ENCODE results near the gene LGI4. TPM values are rescaled to one million over a fixed set of nuclear protein-coding genes. Genes with fewer than 3 reads are reported as not detected.

LGI4 gene
- polyA plus RNA-seq, 2 of the 4 experiments (the other 2 are of a cell fraction), result 0.06 to 0.09 TPM

DNA sequence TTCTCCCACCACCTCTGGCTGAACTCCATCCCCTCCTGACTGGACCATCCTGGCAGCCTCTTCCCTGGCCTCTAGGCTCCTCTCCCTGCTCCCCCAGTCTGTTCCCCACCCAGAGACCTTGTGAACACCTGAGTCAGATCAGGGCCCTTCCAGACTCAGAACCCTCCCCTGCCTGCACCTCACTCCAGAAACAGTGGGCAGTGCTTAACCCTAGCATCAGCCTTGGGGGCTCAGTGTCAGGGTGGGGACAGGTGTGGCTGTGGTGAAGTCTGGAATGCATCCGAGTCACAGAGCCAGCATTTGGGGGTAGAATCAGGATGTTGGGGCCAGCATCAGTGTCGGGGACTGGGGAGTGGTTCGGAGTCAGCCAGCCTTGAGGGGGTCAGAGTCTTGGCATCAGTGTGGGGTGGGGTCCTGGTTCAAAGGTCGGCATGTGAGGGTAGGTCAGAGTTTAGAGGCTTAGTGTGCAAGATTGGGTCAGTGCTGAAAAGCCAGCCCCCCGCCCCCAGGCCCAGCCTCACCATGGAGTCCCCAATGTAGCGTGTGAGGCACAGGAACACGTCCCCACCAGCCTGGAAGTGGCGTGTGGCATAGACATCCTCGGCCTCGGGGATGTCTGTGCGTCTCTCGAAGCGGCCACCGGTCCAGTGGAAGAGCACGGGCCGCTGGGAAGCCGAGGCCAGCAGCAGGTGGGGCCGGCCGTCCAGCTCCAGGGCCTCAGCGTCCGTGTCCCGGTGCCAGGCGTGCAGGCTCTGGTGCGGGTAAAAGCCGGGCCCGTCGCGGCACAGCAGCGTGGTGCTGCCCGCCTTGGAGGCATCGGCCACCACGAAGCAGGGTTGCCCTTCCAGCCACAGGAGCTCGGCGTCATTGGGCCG is 8.9 kb downstream of the LGI4 start:
- peaks cover 17% of the 10 kb centered on the region for H3K4me1 ChIP-seq
- CTCF ChIA-PET, result interaction anchor here (0.6 to 7.6 kb wide), 12 partner anchors 10 to 369 kb away, joined by 3 to 145 read pairs (median 8); partner anchors contain the start of genes FXYD1, FXYD3 and LGI4

DNA sequence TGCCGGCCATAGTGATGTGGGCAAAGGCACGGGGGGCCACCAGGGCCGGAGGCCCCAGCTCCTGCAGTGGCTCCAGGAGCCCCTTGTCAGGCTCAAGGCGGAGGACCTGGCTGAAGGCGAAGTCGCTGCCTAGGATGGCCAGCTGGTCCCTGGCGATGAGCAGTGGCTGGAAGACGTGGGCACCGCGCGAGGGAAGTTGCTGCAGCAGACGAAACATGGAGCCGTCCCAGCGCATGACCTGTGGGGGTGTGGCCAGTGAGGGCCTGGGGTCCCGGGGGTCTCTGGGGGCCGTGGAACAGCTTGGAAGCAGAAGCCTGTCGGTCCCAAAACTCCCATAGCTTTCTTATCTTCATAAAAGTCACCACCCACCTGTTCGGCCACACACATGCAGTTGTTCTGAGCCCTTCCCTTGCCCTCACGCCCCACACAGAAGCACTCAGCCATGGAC is 9.6 kb downstream of the LGI4 start:
- peak overlapping the region; percentile 91; the same call in 1 of the 3 replicates for H3K4me2 ChIP-seq
- peaks cover 24% of the 10 kb centered on the region for H3K4me1 ChIP-seq
- ATAC-seq, result no peak
- CTCF ChIA-PET, result interaction anchor here (0.6 to 7.6 kb wide), 12 partner anchors 9 to 370 kb away, joined by 3 to 145 read pairs (median 6); partner anchors contain the start of genes FXYD1, FXYD3 and LGI4
- FAIRE-seq, result no peak
- peak overlapping the region; percentile 75 to 83; a peak in 5 of 6 replicates for H3K27ac ChIP-seq
- POLR2A ChIA-PET, result interaction anchor here (0.6 to 1.3 kb wide), 3 partner anchors 16 to 1281 kb away, joined by 6 to 9 read pairs (median 7); no protein-coding TSS in a partner anchor
- TF ChIP-seq POLR2A (IDR thresholded peaks at IDR 0.05; ENCODE audit: low read length) (peak; percentile 22; the same call in 1 of the 2 replicates), PHF8 (IDR thresholded peaks at IDR 0.05; ENCODE audit: borderline replicate concordance, low read depth) (no peak)
- H3K9me3 ChIP-seq, result no peaks in the 10 kb centered on the region
- H3K4me3 ChIP-seq, result no peak overlapping the region
- DNase-seq (ENCODE audit: low read depth in 1 of 2, low spot score in 1 of 2), result no peak
- 88% methylated on average over 19 of the region's 19 CpGs for WGBS (ENCODE audit: missing lambda C conversion rate)

More for the DNA sequence above, 8.9 kb downstream of the LGI4 start:
- Histone ChIP-seq H3K4me3 (no peak overlapping the region), H3K27ac (no peak overlapping the region), H3K4me2 (no peak overlapping the region), H3K9me3 (no peaks in the 10 kb centered on the region)
- DNase-seq (ENCODE audit: low read depth in 1 of 2, low spot score in 1 of 2) (no peak), ATAC-seq (no peak), FAIRE-seq (no peak)
- TF ChIP-seq CBX2 (IDR thresholded peaks at IDR 0.05; ENCODE audit: borderline replicate concordance, low read depth) (no peak), E2F6 (IDR thresholded peaks at IDR 0.05; ENCODE audit: borderline replicate concordance, low read depth) (no peak), NPAS2 (CRISPR knock-in tag; IDR thresholded peaks at IDR 0.05; ENCODE audit: borderline replicate concordance) (no peak), MAX (IDR thresholded peaks at IDR 0.05) (no peak), FOSL2 (IDR thresholded peaks at IDR 0.05) (no peak), FOSL2 (CRISPR knock-in tag; IDR thresholded peaks at IDR 0.05) (no peak), JUNB (IDR thresholded peaks at IDR 0.05) (no peak), ZFP36 (IDR thresholded peaks at IDR 0.05; ENCODE audit: borderline replicate concordance, partially characterized antibody) (no peak), NR3C1 (IDR thresholded peaks at IDR 0.05) (no peak), MYC (IDR thresholded peaks at IDR 0.05; ENCODE audit: borderline replicate concordance, low read length) (no peak), MAZ (IDR thresholded peaks at IDR 0.05; ENCODE audit: borderline replicate concordance, low read depth, low read length) (no peak), POLR2AphosphoS2 (conservative IDR thresholded peaks at IDR 0.05; ENCODE audit: low read length) (no peak), MAFK (IDR thresholded peaks at IDR 0.05; ENCODE audit: partially characterized antibody) (no peak)
- TF ChIP-seq, protein P1, sequence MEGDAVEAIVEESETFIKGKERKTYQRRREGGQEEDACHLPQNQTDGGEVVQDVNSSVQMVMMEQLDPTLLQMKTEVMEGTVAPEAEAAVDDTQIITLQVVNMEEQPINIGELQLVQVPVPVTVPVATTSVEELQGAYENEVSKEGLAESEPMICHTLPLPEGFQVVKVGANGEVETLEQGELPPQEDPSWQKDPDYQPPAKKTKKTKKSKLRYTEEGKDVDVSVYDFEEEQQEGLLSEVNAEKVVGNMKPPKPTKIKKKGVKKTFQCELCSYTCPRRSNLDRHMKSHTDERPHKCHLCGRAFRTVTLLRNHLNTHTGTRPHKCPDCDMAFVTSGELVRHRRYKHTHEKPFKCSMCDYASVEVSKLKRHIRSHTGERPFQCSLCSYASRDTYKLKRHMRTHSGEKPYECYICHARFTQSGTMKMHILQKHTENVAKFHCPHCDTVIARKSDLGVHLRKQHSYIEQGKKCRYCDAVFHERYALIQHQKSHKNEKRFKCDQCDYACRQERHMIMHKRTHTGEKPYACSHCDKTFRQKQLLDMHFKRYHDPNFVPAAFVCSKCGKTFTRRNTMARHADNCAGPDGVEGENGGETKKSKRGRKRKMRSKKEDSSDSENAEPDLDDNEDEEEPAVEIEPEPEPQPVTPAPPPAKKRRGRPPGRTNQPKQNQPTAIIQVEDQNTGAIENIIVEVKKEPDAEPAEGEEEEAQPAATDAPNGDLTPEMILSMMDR (IDR thresholded peaks at IDR 0.05), result no peak
- TF ChIP-seq, protein P2, sequence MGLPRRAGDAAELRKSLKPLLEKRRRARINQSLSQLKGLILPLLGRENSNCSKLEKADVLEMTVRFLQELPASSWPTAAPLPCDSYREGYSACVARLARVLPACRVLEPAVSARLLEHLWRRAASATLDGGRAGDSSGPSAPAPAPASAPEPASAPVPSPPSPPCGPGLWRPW (IDR thresholded peaks at IDR 0.05), result no peak
- 90% methylated on average over 35 of the region's 35 CpGs for WGBS (ENCODE audit: missing lambda C conversion rate)
- POLR2A ChIA-PET, result no interaction called here

Measured in A549 (cell line).